Prostate gland (tissue), 2 donors: Measurements from ENCODE around the gene PRDX5.

Experiments used
- POLR2A ChIP-seq: fragments of 450-650 bp; IDR thresholded peaks from one replicate; pipeline ENCODE4 v1.6.1; 2016; ENCODE audit warnings: antibody characterized with exemption, mild to moderate bottlenecking
- POLR2AphosphoS5 ChIP-seq: sonication (generic); formaldehyde crosslinking; IDR thresholded peaks from one replicate; pipeline ENCODE4 v1.6.1; 2017; ENCODE audit warnings: antibody characterized with exemption
- TF ChIP-seq, protein P1 (sequence below), 4 experiments: fragments of 200-600 bp in 2 of 4; fragments of 450-650 bp in 2 of 4; sonication (generic) in 2 of 4; IDR thresholded peaks; 1 replicate in 3 of 4; 2 replicates in 1 of 4; pipeline ENCODE4 v1.5.1; 2016 to 2019; ENCODE audit warnings: antibody characterized with exemption in 4 of 4, mild to moderate bottlenecking in 2 of 4, moderate library complexity in 2 of 4

DNA sequence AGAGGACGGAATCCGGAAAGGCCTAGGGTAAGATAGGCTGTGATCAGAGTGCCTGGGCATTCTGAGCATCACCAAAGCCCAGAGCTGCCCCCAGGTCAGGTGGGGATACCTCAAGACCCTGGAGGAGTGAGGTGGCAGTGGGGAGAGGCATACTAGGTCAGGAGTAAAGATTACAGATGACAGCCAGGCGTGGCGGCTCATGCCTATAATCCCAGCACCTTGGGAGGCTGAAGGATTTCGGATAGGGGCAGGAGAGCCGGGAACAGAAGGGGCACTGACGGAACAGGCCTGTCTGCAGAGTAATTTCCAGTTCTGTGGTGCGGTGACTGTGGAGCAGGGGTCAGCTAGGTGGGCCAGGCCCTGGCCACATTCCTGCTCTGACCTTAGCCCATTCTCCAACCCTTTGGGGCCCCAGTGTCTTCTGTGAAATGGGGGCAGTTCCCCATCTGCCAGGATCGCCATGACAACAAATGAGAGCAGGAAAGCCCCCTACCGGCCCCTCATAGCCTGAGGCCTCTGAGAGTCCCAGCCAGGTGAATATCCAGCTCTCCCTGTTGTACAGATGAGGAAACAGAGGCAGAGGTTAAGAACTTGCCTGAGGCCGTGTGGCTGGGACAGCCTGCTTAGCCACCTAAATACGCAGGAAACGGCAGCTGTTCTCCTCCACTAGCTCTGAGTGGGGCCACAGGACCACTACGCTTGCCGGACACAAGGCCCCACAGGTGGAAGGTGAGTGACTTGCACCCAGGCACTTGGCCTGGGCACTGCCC is 42.7 kb upstream of the PRDX5 start:
- TF ChIP-seq, protein P1, sequence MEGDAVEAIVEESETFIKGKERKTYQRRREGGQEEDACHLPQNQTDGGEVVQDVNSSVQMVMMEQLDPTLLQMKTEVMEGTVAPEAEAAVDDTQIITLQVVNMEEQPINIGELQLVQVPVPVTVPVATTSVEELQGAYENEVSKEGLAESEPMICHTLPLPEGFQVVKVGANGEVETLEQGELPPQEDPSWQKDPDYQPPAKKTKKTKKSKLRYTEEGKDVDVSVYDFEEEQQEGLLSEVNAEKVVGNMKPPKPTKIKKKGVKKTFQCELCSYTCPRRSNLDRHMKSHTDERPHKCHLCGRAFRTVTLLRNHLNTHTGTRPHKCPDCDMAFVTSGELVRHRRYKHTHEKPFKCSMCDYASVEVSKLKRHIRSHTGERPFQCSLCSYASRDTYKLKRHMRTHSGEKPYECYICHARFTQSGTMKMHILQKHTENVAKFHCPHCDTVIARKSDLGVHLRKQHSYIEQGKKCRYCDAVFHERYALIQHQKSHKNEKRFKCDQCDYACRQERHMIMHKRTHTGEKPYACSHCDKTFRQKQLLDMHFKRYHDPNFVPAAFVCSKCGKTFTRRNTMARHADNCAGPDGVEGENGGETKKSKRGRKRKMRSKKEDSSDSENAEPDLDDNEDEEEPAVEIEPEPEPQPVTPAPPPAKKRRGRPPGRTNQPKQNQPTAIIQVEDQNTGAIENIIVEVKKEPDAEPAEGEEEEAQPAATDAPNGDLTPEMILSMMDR (IDR thresholded peaks at IDR 0.05), result no peak
- no peak for TF ChIP-seq POLR2A
- no peak for TF ChIP-seq POLR2AphosphoS5
